ENCODE results near the gene MRPL1.

DNA sequence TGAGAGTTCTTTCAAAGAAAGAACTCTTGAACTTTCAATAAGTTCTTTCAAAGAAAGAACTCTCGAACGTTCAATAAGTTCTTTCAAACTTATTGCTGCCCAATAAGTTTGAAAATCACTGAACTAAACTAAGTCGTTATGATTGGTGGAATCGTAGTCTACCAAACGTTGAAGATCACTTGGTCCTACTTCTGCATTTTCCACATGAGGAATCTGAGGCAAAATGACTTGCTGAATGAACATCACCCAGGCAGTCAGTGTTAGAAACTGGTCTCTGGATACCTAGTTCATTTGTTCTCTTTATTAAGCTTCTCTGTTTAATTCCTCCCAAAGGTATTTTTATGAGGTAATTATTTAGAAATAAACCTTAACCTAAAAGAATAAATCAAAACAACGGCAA lies 36.4 kb upstream of the MRPL1 start:
- TF ChIP-seq, protein P1, sequence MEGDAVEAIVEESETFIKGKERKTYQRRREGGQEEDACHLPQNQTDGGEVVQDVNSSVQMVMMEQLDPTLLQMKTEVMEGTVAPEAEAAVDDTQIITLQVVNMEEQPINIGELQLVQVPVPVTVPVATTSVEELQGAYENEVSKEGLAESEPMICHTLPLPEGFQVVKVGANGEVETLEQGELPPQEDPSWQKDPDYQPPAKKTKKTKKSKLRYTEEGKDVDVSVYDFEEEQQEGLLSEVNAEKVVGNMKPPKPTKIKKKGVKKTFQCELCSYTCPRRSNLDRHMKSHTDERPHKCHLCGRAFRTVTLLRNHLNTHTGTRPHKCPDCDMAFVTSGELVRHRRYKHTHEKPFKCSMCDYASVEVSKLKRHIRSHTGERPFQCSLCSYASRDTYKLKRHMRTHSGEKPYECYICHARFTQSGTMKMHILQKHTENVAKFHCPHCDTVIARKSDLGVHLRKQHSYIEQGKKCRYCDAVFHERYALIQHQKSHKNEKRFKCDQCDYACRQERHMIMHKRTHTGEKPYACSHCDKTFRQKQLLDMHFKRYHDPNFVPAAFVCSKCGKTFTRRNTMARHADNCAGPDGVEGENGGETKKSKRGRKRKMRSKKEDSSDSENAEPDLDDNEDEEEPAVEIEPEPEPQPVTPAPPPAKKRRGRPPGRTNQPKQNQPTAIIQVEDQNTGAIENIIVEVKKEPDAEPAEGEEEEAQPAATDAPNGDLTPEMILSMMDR (IDR thresholded peaks at IDR 0.05) = no peak
- TF ChIP-seq EZH2 (IDR thresholded peaks at IDR 0.05) = no peak

Measured in neural progenitor cell (in vitro differentiated cells).